OCI-LY1 (cell line): Measurements from ENCODE around the gene HAUS8.

Experiments
- H2AFZ ChIP-seq: fragments of 200-600 bp; sonication (generic), shearing (Covaris generic); 2 replicates; pipeline ENCODE4 v1.6.0; 2014; ENCODE audit warnings: antibody characterized with exemption, mild to moderate bottlenecking, low read length
- H3F3A ChIP-seq: fragments of 200-600 bp; sonication (generic), shearing (Covaris generic); 2 replicates; pipeline ENCODE4 v1.6.0; 2014; ENCODE audit warnings: mild to moderate bottlenecking, antibody characterized with exemption, low read length, moderate library complexity; ENCODE audit not compliant: insufficient read depth
- H3K27ac ChIP-seq: fragments of 200-600 bp; sonication (generic); 2 replicates; pipeline ENCODE4 v1.5.1; 2014; ENCODE audit warnings: low read length, mixed run types, mild to moderate bottlenecking, low read depth; ENCODE audit not compliant: poor library complexity, severe bottlenecking
- H3K27me3 ChIP-seq: fragments of 200-600 bp; sonication (generic); 2 replicates; pipeline ENCODE4 v1.6.0; 2014; ENCODE audit warnings: antibody characterized with exemption, mild to moderate bottlenecking, low read length, moderate library complexity; ENCODE audit not compliant: insufficient read depth
- H3K36me3 ChIP-seq: fragments of 200-600 bp; sonication (generic); 2 replicates; pipeline ENCODE4 v1.6.1; 2014; ENCODE audit warnings: mild to moderate bottlenecking, antibody characterized with exemption, low read length, moderate library complexity, mixed read lengths; ENCODE audit not compliant: insufficient read depth
- H3K4me1 ChIP-seq: fragments of 200-600 bp; sonication (generic); 2 replicates; pipeline ENCODE4 v1.5.1; 2014; ENCODE audit warnings: mild to moderate bottlenecking, low read length, moderate library complexity; ENCODE audit not compliant: insufficient read depth, severe bottlenecking
- H3K4me2 ChIP-seq: fragments of 200-600 bp; sonication (generic), shearing (Covaris generic); 2 replicates; pipeline ENCODE4 v1.6.1; 2014; ENCODE audit warnings: low read length
- H3K4me3 ChIP-seq: fragments of 200-600 bp; sonication (generic); 2 replicates; pipeline ENCODE4 v1.5.1; 2014; ENCODE audit warnings: low read length, low read depth, mild to moderate bottlenecking, mixed read lengths; ENCODE audit not compliant: poor library complexity, severe bottlenecking
- H3K79me2 ChIP-seq: fragments of 200-600 bp; shearing (Covaris generic); 2 replicates; pipeline ENCODE4 v1.6.1; 2016; ENCODE audit warnings: mixed run types, low read length, mixed read lengths; ENCODE audit not compliant: insufficient read depth
- H3K9ac ChIP-seq: fragments of 200-600 bp; sonication (generic), shearing (Covaris generic); 2 replicates; pipeline ENCODE4 v1.6.1; 2014; ENCODE audit warnings: mild to moderate bottlenecking, low read length, mixed read lengths
- H3K9me2 ChIP-seq: fragments of 200-600 bp; sonication (generic), shearing (Covaris generic); 2 replicates; pipeline ENCODE4 v1.6.1; 2014; ENCODE audit warnings: low read depth, mild to moderate bottlenecking, low read length, mixed read lengths
- H3K9me3 ChIP-seq: fragments of 200-600 bp; shearing (Covaris generic); 2 replicates; pipeline ENCODE4 v1.6.1; 2014; ENCODE audit warnings: low read length, mixed read lengths
- H4K20me1 ChIP-seq: fragments of 200-600 bp; sonication (generic), shearing (Covaris generic); 2 replicates; pipeline ENCODE4 v1.6.0; 2016; ENCODE audit warnings: mild to moderate bottlenecking, low read length; ENCODE audit not compliant: insufficient read depth
- CTCF ChIP-seq: fragments of 200-600 bp; sonication (generic), shearing (Covaris generic); IDR thresholded peaks from 2 replicates; pipeline ENCODE4 v1.5.1; 2017; ENCODE audit warnings: mild to moderate bottlenecking, antibody characterized with exemption, low read length, moderate library complexity, mixed read lengths
- EZH2 ChIP-seq: fragments of 200-600 bp; sonication (generic), shearing (Covaris generic); IDR thresholded peaks from 2 replicates; pipeline ENCODE4 v1.8.0; 2017; ENCODE audit warnings: borderline replicate concordance, mixed run types, mild to moderate bottlenecking, antibody characterized with exemption, low read length, moderate library complexity, mixed read lengths

Gene HAUS8

GRCh38 chr19:17104679-17105078, 29.4 kb upstream of the HAUS8 start:
- TF ChIP-seq CTCF (no peak), EZH2 (no peak)
- Histone ChIP-seq H3K4me3 (no peak overlapping the region), H3K9me2 (no peaks in the 10 kb centered on the region), H3K9me3 (no peaks in the 10 kb centered on the region), H3K27me3 (no peaks in the 10 kb centered on the region), H3K4me2 (peak overlapping the region; percentile 50; the same call in 1 of the 2 replicates), H3K27ac (peak overlapping the region; percentile 83), H4K20me1 (no peaks in the 10 kb centered on the region), H3K36me3 (peaks cover 59% of the 10 kb centered on the region), H2AFZ (no peak overlapping the region), H3K9ac (peak overlapping the region; percentile 5; the same call in 1 of the 2 replicates), H3K79me2 (no peaks in the 10 kb centered on the region), H3K4me1 (peaks cover 73% of the 10 kb centered on the region), H3F3A (no peaks in the 10 kb centered on the region)

- Histone ChIP-seq H3K79me2 (no peaks in the 10 kb centered on the region), H4K20me1 (no peaks in the 10 kb centered on the region), H3K9me3 (no peaks in the 10 kb centered on the region), H3F3A (no peaks in the 10 kb centered on the region), H2AFZ (no peak overlapping the region), H3K4me2 (no peak overlapping the region), H3K9ac (no peak overlapping the region), H3K4me1 (peaks cover 63% of the 10 kb centered on the region), H3K9me2 (no peaks in the 10 kb centered on the region), H3K4me3 (no peak overlapping the region), H3K27ac (peak overlapping the region; percentile 83), H3K27me3 (no peaks in the 10 kb centered on the region), H3K36me3 (peaks cover 52% of the 10 kb centered on the region)
- TF ChIP-seq EZH2 (no peak), CTCF (peak; percentile 60)
Observed at GRCh38 chr19:17103177-17103576, 27.9 kb upstream of the HAUS8 start.

- H3K79me2 ChIP-seq, result peaks cover 8% of the 10 kb centered on the region; the same call in 1 of the 2 replicates
- H3K4me2 ChIP-seq, result peak overlapping the region; percentile 2; the same call in 1 of the 2 replicates
- peaks cover 42% of the 10 kb centered on the region for H3K36me3 ChIP-seq
- no peak for TF ChIP-seq EZH2
- no peak for TF ChIP-seq CTCF
- no peak overlapping the region for H3K9ac ChIP-seq
- H3K27me3 ChIP-seq, result no peaks in the 10 kb centered on the region
- no peak overlapping the region for H2AFZ ChIP-seq
- H4K20me1 ChIP-seq, result no peaks in the 10 kb centered on the region
- H3K9me2 ChIP-seq, result no peaks in the 10 kb centered on the region
- no peaks in the 10 kb centered on the region for H3F3A ChIP-seq
- H3K9me3 ChIP-seq, result no peaks in the 10 kb centered on the region
- peak overlapping the region; percentile 2 for H3K27ac ChIP-seq
- H3K4me3 ChIP-seq, result no peak overlapping the region
- peaks cover 51% of the 10 kb centered on the region for H3K4me1 ChIP-seq
Observed at GRCh38 chr19:17101686-17102628, 26.7 kb upstream of the HAUS8 start.
